IMR-90 (cell line): Measurements from ENCODE around the gene FAM184A. TPM values are rescaled to one million over a fixed set of nuclear protein-coding genes. Genes with fewer than 3 reads are reported as not detected.

Experiments
- ATAC-seq: fragments of 200-7000 bp; cut with Tn5 transposase; 2 replicates; pipeline ENCODE4 v1.9.1; 2020; ENCODE audit warnings: low read depth, mild to moderate bottlenecking, moderate library complexity
- BruUV-seq: library from RNA; stranded (reverse); fragments of 400-500 nt; replicated peaks from 2 replicates; lab custom pipeline; 2021; lab: Mats Ljungman, UMichigan
- CTCF ChIA-PET: fragments of 300-600 bp; formaldehyde crosslinking; extraction: SDS; loops from one replicate; lab custom pipeline; 2021; ENCODE audit warnings: antibody characterized with exemption; lab: Yijun Ruan, JAX
- POLR2A ChIA-PET: fragments of 300-600 bp; sonication (Branson Sonifier 250); formaldehyde crosslinking; loops from one replicate; lab custom pipeline; 2022; ENCODE audit warnings: antibody characterized with exemption; ENCODE audit not compliant: unreplicated experiment; lab: Charles Lee
- DNase-seq: peaks from one replicate; pipeline ENCODE4 v3.0.0; 2013
- H2AFZ ChIP-seq: replicated peaks from 2 replicates; pipeline ENCODE3; 2013; ENCODE audit warnings: low read length, mild to moderate bottlenecking; ENCODE audit not compliant: poor library complexity
- H2AK5ac ChIP-seq: 2 replicates; pipeline ENCODE4 v1.6.1; 2013; ENCODE audit warnings: low read depth, low read length, inconsistent platforms
- H2AK9ac ChIP-seq: replicated peaks from 2 replicates; pipeline ENCODE3; 2013; ENCODE audit warnings: mild to moderate bottlenecking, low read depth, low read length, moderate library complexity; ENCODE audit not compliant: poor library complexity
- H2BK120ac ChIP-seq: 2 replicates; pipeline ENCODE4 v1.6.1; 2013; ENCODE audit warnings: low read depth, low read length, inconsistent platforms
- H2BK15ac ChIP-seq: 3 replicates; pipeline ENCODE4 v1.6.1; 2013; ENCODE audit warnings: low read depth, low read length, inconsistent platforms
- H2BK20ac ChIP-seq: 2 replicates; pipeline ENCODE4 v1.6.1; 2013; ENCODE audit warnings: low read depth, mild to moderate bottlenecking, inconsistent platforms, low read length, moderate library complexity
- H2BK5ac ChIP-seq: 2 replicates; pipeline ENCODE4 v1.6.1; 2013; ENCODE audit warnings: mild to moderate bottlenecking, low read depth, low read length, inconsistent platforms; ENCODE audit not compliant: poor library complexity, severe bottlenecking
- H3K14ac ChIP-seq: replicated peaks from 2 replicates; pipeline ENCODE4 v1.6.1; 2013; ENCODE audit warnings: low read depth, low read length, inconsistent platforms
- H3K18ac ChIP-seq: 2 replicates; pipeline ENCODE4 v1.6.1; 2013; ENCODE audit warnings: low read depth, low read length, control low read depth
- H3K23ac ChIP-seq: 2 replicates; pipeline ENCODE4 v1.6.1; 2013; ENCODE audit warnings: low read depth, low read length, inconsistent platforms
- H3K27ac ChIP-seq: 2 replicates; pipeline ENCODE4 v1.5.1; 2013; ENCODE audit warnings: mild to moderate bottlenecking, control low read depth, low read length; ENCODE audit not compliant: insufficient read depth
- H3K27me3 ChIP-seq: 2 replicates; pipeline ENCODE4 v1.6.1; 2013; ENCODE audit warnings: low read length; ENCODE audit not compliant: control insufficient read depth, insufficient read depth
- H3K36me3 ChIP-seq: 2 replicates; pipeline ENCODE4 v1.6.1; 2013; ENCODE audit warnings: low read length, mixed read lengths; ENCODE audit not compliant: control insufficient read depth, insufficient read depth
- H3K4ac ChIP-seq: 2 replicates; pipeline ENCODE4 v1.6.1; 2013; ENCODE audit warnings: low read depth, low read length, inconsistent platforms
- H3K4me1 ChIP-seq: 2 replicates; pipeline ENCODE4 v1.6.1; 2013; ENCODE audit warnings: low read length, mixed read lengths; ENCODE audit not compliant: control insufficient read depth, insufficient read depth
- H3K4me2 ChIP-seq: 2 replicates; pipeline ENCODE4 v1.6.1; 2013; ENCODE audit warnings: low read depth, mild to moderate bottlenecking, control low read depth, low read length, moderate library complexity
- H3K4me3 ChIP-seq: 2 replicates; pipeline ENCODE4 v1.5.1; 2013; ENCODE audit warnings: low read depth, mild to moderate bottlenecking, control low read depth, low read length, moderate library complexity; ENCODE audit not compliant: insufficient read depth
- H3K56ac ChIP-seq: 2 replicates; pipeline ENCODE4 v1.6.1; 2013; ENCODE audit warnings: low read length, inconsistent platforms; ENCODE audit not compliant: insufficient read depth; ENCODE audit errors: extremely low read depth
- H3K79me1 ChIP-seq, 2 experiments: 2 replicates each; pipeline ENCODE4 v1.6.1; 2013; ENCODE audit warnings: low read length in 2 of 2, inconsistent platforms in 1 of 2, low read depth in 1 of 2
- H3K9ac ChIP-seq: 2 replicates; pipeline ENCODE4 v1.6.1; 2013; ENCODE audit warnings: low read depth, low read length, control low read depth
- H3K9me1 ChIP-seq: 2 replicates; pipeline ENCODE4 v1.6.1; 2013; ENCODE audit warnings: low read length, inconsistent platforms; ENCODE audit not compliant: insufficient read depth
- H3K9me3 ChIP-seq: 2 replicates; pipeline ENCODE4 v1.6.1; 2013; ENCODE audit warnings: low read length; ENCODE audit not compliant: control insufficient read depth, insufficient read depth
- H4K20me1 ChIP-seq: 2 replicates; pipeline ENCODE4 v1.6.1; 2013; ENCODE audit warnings: low read length, inconsistent platforms; ENCODE audit not compliant: insufficient read depth
- H4K5ac ChIP-seq: 2 replicates; pipeline ENCODE4 v1.6.1; 2013; ENCODE audit warnings: mild to moderate bottlenecking, low read depth, low read length, control low read depth
- H4K8ac ChIP-seq, 2 experiments: 2 replicates each; pipeline ENCODE4 v1.6.1; 2013; ENCODE audit warnings: low read depth in 2 of 2, low read length in 2 of 2, control low read depth in 1 of 2, inconsistent platforms in 1 of 2
- H4K91ac ChIP-seq: 2 replicates; pipeline ENCODE4 v1.6.1; 2013; ENCODE audit warnings: low read depth, low read length, inconsistent platforms; ENCODE audit not compliant: insufficient read depth
- CEBPB ChIP-seq: IDR thresholded peaks from 2 replicates; pipeline ENCODE4 v1.6.1; 2012; ENCODE audit warnings: low read depth, low read length, improper control_type of control experiment
- POLR2A ChIP-seq: IDR thresholded peaks from 2 replicates; pipeline ENCODE4 v1.6.1; 2012; ENCODE audit warnings: mild to moderate bottlenecking, low read depth, low read length
- WGBS, 2 experiments: methylation state at CpG; one replicate each; pipeline versions ENCODE4 v1.1.5 to v1.1.7; 2013; ENCODE audit warnings: missing lambda C conversion rate in 2 of 2; ENCODE audit not compliant: insufficient read length in 1 of 2; ENCODE audit errors: extremely low coverage in 2 of 2; 5-methylcytosine and 5-hydroxymethylcytosine counted together
- dilution Hi-C: fragments of 300-500 bp; cut with HindIII; formaldehyde crosslinking; loops from one replicate; pipeline ENCODE4 v1.14.3; 2018; ENCODE audit warnings: low sequenced_read_pairs; ENCODE audit not compliant: unreplicated experiment
- in situ Hi-C: fragments of 300-500 bp; cut with MboI; formaldehyde crosslinking; loops from 3 replicates; pipeline ENCODE4 v1.14.3; 2019; ENCODE audit warnings: low sequenced_read_pairs, inconsistent platforms, mixed read lengths
- intact Hi-C: fragments of 100-400 bp; cut with micrococcal nuclease; formaldehyde crosslinking; loops from 2 replicates; pipeline ENCODE4 v1.10.0; 2022
- polyA plus RNA-seq, 3 experiments: library from polyadenylated mRNA; depleted of rRNA; stranded (reverse); fragments of >200 nt; gene quantifications; 2 replicates each; pipeline ENCODE4 v1.2.3, GENCODE V29; 2012; ENCODE audit warnings: low replicate concordance in 1 of 3
- total RNA-seq: library from RNA; depleted of rRNA; stranded (reverse); fragments of >200 nt; gene quantifications from 2 replicates; pipeline ENCODE4 v1.2.3, GENCODE V29; 2012

Gene FAM184A
- total and polyA plus RNA-seq, 2 of the 4 experiments (the other 2 are of a cell fraction): 0.03 TPM; not detected in 1

GRCh38 chr6:119077643-119078375, 655 bp downstream of the FAM184A start:
- Histone ChIP-seq H2AK9ac (no peak overlapping the region), H3K27me3 (peaks cover 24% of the 10 kb centered on the region), H2BK15ac (no peak overlapping the region), H3K9ac (no peak overlapping the region), H3K4ac (no peak overlapping the region), H2AFZ (peak overlapping the region; percentile 77), H3K27ac (no peak overlapping the region), H3K9me3 (no peaks in the 10 kb centered on the region), H3K79me1 (no peaks in the 10 kb centered on the region), H4K91ac (no peak overlapping the region), H3K4me1 (no peaks in the 10 kb centered on the region; the same call in 1 of the 2 replicates), H2BK120ac (no peak overlapping the region), H2AK5ac (no peak overlapping the region), H4K5ac (no peak overlapping the region), H3K18ac (no peak overlapping the region), H4K8ac (no peak overlapping the region), H3K14ac (no peak overlapping the region), H3K9me1 (no peaks in the 10 kb centered on the region), H3K4me2 (peak overlapping the region; percentile 61), H3K4me3 (peak overlapping the region; percentile 48), H2BK20ac (no peak overlapping the region), H2BK5ac (no peak overlapping the region), H3K56ac (no peak overlapping the region), H3K36me3 (no peaks in the 10 kb centered on the region), H3K23ac (no peak overlapping the region; the same call in 1 of the 2 replicates), H4K20me1 (no peaks in the 10 kb centered on the region)
- in situ Hi-C loops (loop anchor here (25.0 kb wide), 1 partner anchor 816 kb away; no protein-coding TSS in a partner anchor), dilution Hi-C loops (no loop called here), intact Hi-C loops (loop anchor here (5.0 kb wide), 2 partner anchors 186 to 236 kb away; partner anchors contain the start of gene ASF1A)
- DNase-seq (no peak), ATAC-seq (0 out of 2 replicates have a peak, but pooled peaks have one; percentile 10)
- 9% methylated on average over 16 of the region's 43 CpGs; no CpG with 5 or more reads in 1 of the 2 experiments for WGBS, 2 experiments
- POLR2A ChIA-PET: no interaction called here
- no TSS peak for BruUV-seq
- TF ChIP-seq CEBPB (peak; percentile 59), POLR2A (no peak)
- CTCF ChIA-PET: no interaction called here
